ENCODE data around the gene APCS. TPM values are rescaled to one million over a fixed set of nuclear protein-coding genes. Genes with fewer than 3 reads are reported as not detected.

The APCS gene
- total and polyA plus RNA-seq, 2 of the 8 experiments (the other 6 are each of a cell fraction or from before 2014, with no cell fraction given) = not detected

- H3K27me3 ChIP-seq (replicated peaks in 1 of 4; ENCODE audit: control insufficient read depth in 3 of 4, extremely low read depth in 1 of 4, insufficient read depth in 3 of 4, low read length in 3 of 4) = no peaks in the 10 kb centered on the region
- H3K36me3 ChIP-seq (ENCODE audit: control insufficient read depth in 2 of 4, insufficient read depth in 4 of 4, low read length in 3 of 4) = no peaks in the 10 kb centered on the region
- no peaks in the 10 kb centered on the region for H3K23me2 ChIP-seq (ENCODE audit: low read depth, low read length)
- ChIA-PET CTCF (ENCODE audit: partially characterized antibody) (no interaction called here), POLR2A (ENCODE audit: partially characterized antibody) (no interaction called here)
- FAIRE-seq (no peak), DNase-seq (ENCODE audit: low read depth in 1 of 2, low spot score in 2 of 2) (no peak)
- no peak overlapping the region for H2BK12ac ChIP-seq (ENCODE audit: low read depth, low read length)
- no peak overlapping the region for H3K4ac ChIP-seq (replicated peaks; ENCODE audit: insufficient read length, low read depth, low read length)
- H4K5ac ChIP-seq (ENCODE audit: insufficient read length, low read depth, low read length) = no peak overlapping the region
- H2BK5ac ChIP-seq (ENCODE audit: low read depth, low read length) = no peak overlapping the region
- H3K9ac ChIP-seq (replicated peaks in 1 of 4; ENCODE audit: extremely low read depth in 1 of 4, low read depth in 3 of 4, low read length in 3 of 4) = no peak overlapping the region
- no peaks in the 10 kb centered on the region for H4K20me1 ChIP-seq (replicated peaks in 1 of 2; ENCODE audit: control insufficient read depth in 1 of 2, insufficient read depth in 2 of 2, low read length in 2 of 2)
- no peak overlapping the region for H3K23ac ChIP-seq (ENCODE audit: insufficient read length)
- H3K9me3 ChIP-seq (ENCODE audit: insufficient read depth in 2 of 2, low read depth in 1 of 2, low read length in 1 of 2) = peaks cover 59 to 66% of the 10 kb centered on the region in 2 experiments; a peak in 3 of 4 replicates
- no peak overlapping the region for H3K14ac ChIP-seq (ENCODE audit: insufficient read length)
- H3K18ac ChIP-seq (ENCODE audit: extremely low read depth, low read length) = no peak overlapping the region
- no peaks in the 10 kb centered on the region for H3K79me2 ChIP-seq (ENCODE audit: control insufficient read depth in 1 of 2, insufficient read depth in 2 of 2, low read length in 2 of 2)
- H3K27ac ChIP-seq (ENCODE audit: low read depth, low read length) = no peak overlapping the region
- H3K4me2 ChIP-seq (ENCODE audit: insufficient read depth in 1 of 2, low read depth in 2 of 2, low read length in 2 of 2) = no peak overlapping the region
- no peak overlapping the region for H3K56ac ChIP-seq (replicated peaks; ENCODE audit: insufficient read length, low read depth, low read length)
- WGBS, 2 experiments (ENCODE audit: extremely low coverage in 1 of 2, insufficient coverage in 1 of 2, insufficient read length in 1 of 2, insufficient replicate concordance in 2 of 2, low coverage in 1 of 2, low lambda C conversion rate in 2 of 2, missing lambda C conversion rate in 1 of 2) = 83% methylated on average over 2 of the region's 2 CpGs; no CpG with 5 or more reads in 1 of the 2 experiments
- no peak overlapping the region for H2AK5ac ChIP-seq (ENCODE audit: low read depth, low read length)
- no peaks in the 10 kb centered on the region for H3K79me1 ChIP-seq (ENCODE audit: low read depth, low read length)
- H3K4me1 ChIP-seq (replicated peaks in 1 of 4; ENCODE audit: control insufficient read depth in 3 of 4, insufficient read depth in 4 of 4, low read length in 3 of 4) = no peaks in the 10 kb centered on the region
- H2BK20ac ChIP-seq (ENCODE audit: low read length) = no peak overlapping the region
- no peak overlapping the region for H2BK15ac ChIP-seq (ENCODE audit: low read length)
- H3K4me3 ChIP-seq (ENCODE audit: extremely low read depth in 1 of 4, insufficient read depth in 2 of 4, low read depth in 3 of 4, low read length in 4 of 4) = no peak overlapping the region
- H2BK120ac ChIP-seq (replicated peaks; ENCODE audit: low read depth, low read length) = no peak overlapping the region
- no peak overlapping the region for H4K8ac ChIP-seq (ENCODE audit: extremely low read depth, insufficient read depth, low read length)
- H4K91ac ChIP-seq (replicated peaks; ENCODE audit: insufficient read length, low read length) = no peak overlapping the region
- H2AFZ ChIP-seq (ENCODE audit: low read length) = no peak overlapping the region
- TF ChIP-seq CBX8 (IDR thresholded peaks at IDR 0.05; ENCODE audit: borderline replicate concordance, low read depth, low read length) = no peak
- TF ChIP-seq, protein P1, sequence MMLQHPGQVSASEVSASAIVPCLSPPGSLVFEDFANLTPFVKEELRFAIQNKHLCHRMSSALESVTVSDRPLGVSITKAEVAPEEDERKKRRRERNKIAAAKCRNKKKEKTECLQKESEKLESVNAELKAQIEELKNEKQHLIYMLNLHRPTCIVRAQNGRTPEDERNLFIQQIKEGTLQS (IDR thresholded peaks at IDR 0.05; ENCODE audit: insufficient read depth, low read depth, low read length) = no peak
- TF ChIP-seq NANOG (IDR thresholded peaks at IDR 0.05; ENCODE audit: insufficient read depth, low read depth, low read length, poor library complexity, severe bottlenecking) = no peak
- no peak for TF ChIP-seq CHD1 (IDR thresholded peaks at IDR 0.05; ENCODE audit: low read depth, low read length)
- TF ChIP-seq SIN3A (conservative IDR thresholded peaks at IDR 0.05 in 1 of 2, IDR thresholded peaks at IDR 0.05 in 1 of 2; ENCODE audit: low read depth in 1 of 2, low read length in 2 of 2) = no peak
- no peak for TF ChIP-seq BACH1 (IDR thresholded peaks at IDR 0.05; ENCODE audit: low read length)
- TF ChIP-seq, protein P2, sequence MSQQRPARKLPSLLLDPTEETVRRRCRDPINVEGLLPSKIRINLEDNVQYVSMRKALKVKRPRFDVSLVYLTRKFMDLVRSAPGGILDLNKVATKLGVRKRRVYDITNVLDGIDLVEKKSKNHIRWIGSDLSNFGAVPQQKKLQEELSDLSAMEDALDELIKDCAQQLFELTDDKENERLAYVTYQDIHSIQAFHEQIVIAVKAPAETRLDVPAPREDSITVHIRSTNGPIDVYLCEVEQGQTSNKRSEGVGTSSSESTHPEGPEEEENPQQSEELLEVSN (IDR thresholded peaks at IDR 0.05) = no peak
- TF ChIP-seq MAFK (IDR thresholded peaks at IDR 0.05; ENCODE audit: low read depth, low read length) = no peak
- TF ChIP-seq FOSL1 (IDR thresholded peaks at IDR 0.05; ENCODE audit: insufficient read depth, low read depth, low read length) = no peak
- TF ChIP-seq EZH2 (IDR thresholded peaks at IDR 0.05; ENCODE audit: low read depth, low read length, severe bottlenecking) = no peak
Measured at GRCh38 chr1:159584536-159584935, 3.1 kb upstream of the APCS start.

Measured in H1 (cell line).